Thyroid gland (tissue), 4 donors: ENCODE results near the gene CLIP3.

Source experiments
- POLR2A ChIP-seq, 2 donors: fragments of 450-650 bp; IDR thresholded peaks; one replicate each; pipeline ENCODE4 v1.6.1; 2017; ENCODE audit warnings: antibody characterized with exemption in 2 of 2, mild to moderate bottlenecking in 2 of 2, moderate library complexity in 1 of 2
- TF ChIP-seq, protein P1 (sequence below), 6 experiments: fragments of 200-600 bp in 3 of 6; fragments of 450-650 bp in 3 of 6; sonication (generic) in 3 of 6; IDR thresholded peaks; one replicate each; pipeline ENCODE4 v1.5.1; 2016 to 2019; ENCODE audit warnings: antibody characterized with exemption in 6 of 6, mild to moderate bottlenecking in 2 of 6, inconsistent platforms in 1 of 6, moderate library complexity in 1 of 6

DNA sequence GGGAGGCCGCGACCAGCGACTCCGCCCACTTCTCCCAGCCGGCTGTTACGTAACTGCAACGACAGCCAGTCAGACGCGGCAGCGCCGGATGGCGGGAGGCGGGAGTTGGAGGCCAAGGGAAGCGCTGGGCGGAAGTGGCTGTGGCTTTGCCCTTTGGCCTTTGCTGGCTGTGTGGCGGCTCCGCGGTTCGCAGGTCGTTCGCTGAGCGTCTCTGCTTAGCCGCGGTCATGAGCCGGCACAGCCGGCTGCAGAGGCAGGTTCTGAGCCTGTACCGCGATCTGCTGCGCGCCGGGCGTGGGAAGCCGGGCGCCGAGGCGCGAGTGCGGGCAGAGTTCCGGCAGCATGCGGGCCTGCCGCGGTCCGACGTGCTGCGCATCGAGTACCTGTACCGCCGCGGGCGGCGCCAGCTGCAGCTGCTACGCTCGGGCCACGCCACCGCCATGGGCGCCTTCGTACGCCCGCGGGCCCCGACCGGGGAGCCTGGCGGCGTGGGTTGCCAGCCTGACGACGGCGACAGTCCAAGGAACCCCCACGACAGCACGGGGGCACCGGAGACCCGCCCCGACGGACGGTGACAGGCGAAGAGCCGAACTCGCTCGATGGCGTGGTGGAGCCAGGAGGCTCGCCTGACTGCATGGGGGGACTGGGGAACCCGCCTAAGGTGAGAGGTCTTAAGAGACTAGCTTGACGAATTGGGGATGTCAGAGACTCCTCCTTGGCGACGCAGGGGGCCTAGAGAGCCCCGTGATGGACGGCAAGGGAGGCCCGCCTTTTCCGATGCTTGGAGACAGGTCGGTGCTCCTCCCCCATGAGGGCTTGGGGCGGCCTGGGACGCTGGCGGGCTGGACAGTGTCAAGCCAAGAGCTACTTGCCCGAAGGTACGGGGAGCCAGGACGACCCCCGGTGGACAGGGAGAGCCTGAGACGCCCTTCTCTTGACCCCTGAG is 37.4 kb downstream of the CLIP3 start, which contains the start of gene SDHAF1:
- TF ChIP-seq, protein P1, sequence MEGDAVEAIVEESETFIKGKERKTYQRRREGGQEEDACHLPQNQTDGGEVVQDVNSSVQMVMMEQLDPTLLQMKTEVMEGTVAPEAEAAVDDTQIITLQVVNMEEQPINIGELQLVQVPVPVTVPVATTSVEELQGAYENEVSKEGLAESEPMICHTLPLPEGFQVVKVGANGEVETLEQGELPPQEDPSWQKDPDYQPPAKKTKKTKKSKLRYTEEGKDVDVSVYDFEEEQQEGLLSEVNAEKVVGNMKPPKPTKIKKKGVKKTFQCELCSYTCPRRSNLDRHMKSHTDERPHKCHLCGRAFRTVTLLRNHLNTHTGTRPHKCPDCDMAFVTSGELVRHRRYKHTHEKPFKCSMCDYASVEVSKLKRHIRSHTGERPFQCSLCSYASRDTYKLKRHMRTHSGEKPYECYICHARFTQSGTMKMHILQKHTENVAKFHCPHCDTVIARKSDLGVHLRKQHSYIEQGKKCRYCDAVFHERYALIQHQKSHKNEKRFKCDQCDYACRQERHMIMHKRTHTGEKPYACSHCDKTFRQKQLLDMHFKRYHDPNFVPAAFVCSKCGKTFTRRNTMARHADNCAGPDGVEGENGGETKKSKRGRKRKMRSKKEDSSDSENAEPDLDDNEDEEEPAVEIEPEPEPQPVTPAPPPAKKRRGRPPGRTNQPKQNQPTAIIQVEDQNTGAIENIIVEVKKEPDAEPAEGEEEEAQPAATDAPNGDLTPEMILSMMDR (IDR thresholded peaks at IDR 0.05) = no peak
- peak in 1 of 2 donors; percentile 81 for TF ChIP-seq POLR2A (IDR thresholded peaks at IDR 0.05)
